ENCODE measurements around the gene UPF1.
A peak's percentile ranks its signal among the peaks of the same experiment; 100 is the strongest.

- TF ChIP-seq CTCF (IDR thresholded peaks at IDR 0.05) (peak in 3 of 6 experiments; percentile 3 to 37 (median 21)), POLR2A (IDR thresholded peaks at IDR 0.05) (no peak)
Measured at GRCh38 chr19:18866800-18867123, 35.0 kb downstream of the UPF1 start.

All from adrenal gland (tissue), 5 donors.